Measurements from ENCODE around the gene JPH4. TPM values are rescaled to one million over a fixed set of nuclear protein-coding genes. Genes with fewer than 3 reads are reported as not detected.

Gene JPH4
- total and polyA plus RNA-seq, 12 donors: 0.06 to 0.38 (median 0.15) TPM; not detected in 1

DNA sequence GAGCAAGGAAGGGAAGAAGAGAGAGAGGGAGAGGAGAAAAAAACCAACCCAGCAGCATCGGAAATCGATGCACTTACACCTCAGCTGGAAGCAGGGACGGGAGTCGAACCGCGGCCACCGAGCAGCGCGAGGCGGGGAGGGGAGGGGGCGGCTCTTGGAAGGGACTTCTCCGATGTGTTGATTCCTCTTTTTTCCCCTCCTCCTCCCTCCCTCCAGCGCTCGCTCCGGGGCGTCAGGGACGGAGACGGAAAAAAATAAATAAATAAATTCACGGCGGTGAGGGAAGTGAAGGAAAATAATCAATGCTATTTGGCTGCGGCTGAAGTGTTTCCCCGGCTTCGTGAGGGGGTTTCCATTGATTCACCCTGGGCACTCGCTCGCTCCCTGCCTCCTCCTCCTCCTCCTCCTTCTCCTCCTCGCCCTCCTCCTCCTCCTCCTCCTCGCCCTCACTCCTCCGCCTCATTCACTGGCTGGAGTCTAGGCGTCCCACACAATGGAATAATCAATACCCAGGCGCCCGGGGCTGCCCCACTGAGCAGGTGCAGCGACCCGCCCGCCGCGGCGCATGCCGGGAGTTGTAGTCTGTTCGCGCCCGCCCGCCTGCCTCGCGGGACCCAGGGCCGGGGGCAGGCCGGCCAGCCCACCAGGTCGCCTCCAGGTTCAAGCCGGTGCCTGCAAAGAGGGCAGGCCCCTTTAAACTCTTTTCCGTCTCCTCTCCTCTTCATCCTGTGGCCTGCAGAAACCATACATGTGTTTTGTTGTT is 27.1 kb downstream of the JPH4 start, which contains the start of gene ZFHX2:
Gene ZFHX2 (minus strand): TSS at position 500 of the 763 bp plus-strand sequence. CDS start 16,440 bp downstream, outside the sequence.
- WGBS, 2 donors: 1% methylated on average over 45 to 49 of the region's 49 CpGs
- Histone ChIP-seq H3K27me3 (peaks cover 0 to 11% (median 0%) of the 10 kb centered on the region in 7 donors), H3K4me1 (peaks cover 0 to 29% (median 15%) of the 10 kb centered on the region in 9 donors), H3K9me3 (no peaks in the 10 kb centered on the region), H3K4me3 (peak within 1 kb of the TSS; percentile 37 to 82 (median 72)), H3K27ac (peak within 1 kb of the TSS in 8 of 10 donors; percentile 37 to 73 (median 58)), H3K36me3 (no peaks in the 10 kb centered on the region)
- TF ChIP-seq, protein P1, sequence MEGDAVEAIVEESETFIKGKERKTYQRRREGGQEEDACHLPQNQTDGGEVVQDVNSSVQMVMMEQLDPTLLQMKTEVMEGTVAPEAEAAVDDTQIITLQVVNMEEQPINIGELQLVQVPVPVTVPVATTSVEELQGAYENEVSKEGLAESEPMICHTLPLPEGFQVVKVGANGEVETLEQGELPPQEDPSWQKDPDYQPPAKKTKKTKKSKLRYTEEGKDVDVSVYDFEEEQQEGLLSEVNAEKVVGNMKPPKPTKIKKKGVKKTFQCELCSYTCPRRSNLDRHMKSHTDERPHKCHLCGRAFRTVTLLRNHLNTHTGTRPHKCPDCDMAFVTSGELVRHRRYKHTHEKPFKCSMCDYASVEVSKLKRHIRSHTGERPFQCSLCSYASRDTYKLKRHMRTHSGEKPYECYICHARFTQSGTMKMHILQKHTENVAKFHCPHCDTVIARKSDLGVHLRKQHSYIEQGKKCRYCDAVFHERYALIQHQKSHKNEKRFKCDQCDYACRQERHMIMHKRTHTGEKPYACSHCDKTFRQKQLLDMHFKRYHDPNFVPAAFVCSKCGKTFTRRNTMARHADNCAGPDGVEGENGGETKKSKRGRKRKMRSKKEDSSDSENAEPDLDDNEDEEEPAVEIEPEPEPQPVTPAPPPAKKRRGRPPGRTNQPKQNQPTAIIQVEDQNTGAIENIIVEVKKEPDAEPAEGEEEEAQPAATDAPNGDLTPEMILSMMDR (IDR thresholded peaks at IDR 0.05): no peak
- ATAC-seq (peak; percentile 36 to 72 (median 70)), DNase-seq (peak; percentile 77 to 81)
- intact Hi-C loops (cut with DNase I): loop anchor here in 2 of 10 donors (10.0 kb wide), 1 partner anchor 227 kb away; the partner anchor contains the start of gene PABPN1 (in 2 of the 2)

DNA sequence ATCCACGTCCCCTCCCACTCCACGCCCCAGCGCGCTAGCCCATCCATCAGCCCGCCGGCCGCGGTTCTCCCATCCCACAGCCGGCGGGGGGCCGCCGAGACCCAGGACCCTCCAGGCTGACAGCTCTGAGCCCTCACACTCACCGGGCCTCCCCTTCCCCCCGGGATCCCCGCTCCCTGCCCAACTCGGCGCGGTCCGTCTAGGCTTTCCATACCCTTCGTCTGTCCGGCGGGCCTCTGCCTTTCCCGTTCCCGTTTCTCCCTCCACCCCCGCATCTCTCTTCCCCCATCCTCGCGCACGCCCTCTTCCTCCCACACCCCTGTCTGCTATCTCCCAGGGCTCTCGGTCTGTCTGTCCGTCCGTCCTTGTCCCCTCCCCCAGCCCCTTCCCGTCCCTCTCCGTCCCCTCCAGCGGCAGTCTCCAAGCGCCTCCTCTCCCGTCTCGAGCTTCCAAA is 27.8 kb downstream of the JPH4 start:
- peak; percentile 42 to 46 for DNase-seq

DNA sequence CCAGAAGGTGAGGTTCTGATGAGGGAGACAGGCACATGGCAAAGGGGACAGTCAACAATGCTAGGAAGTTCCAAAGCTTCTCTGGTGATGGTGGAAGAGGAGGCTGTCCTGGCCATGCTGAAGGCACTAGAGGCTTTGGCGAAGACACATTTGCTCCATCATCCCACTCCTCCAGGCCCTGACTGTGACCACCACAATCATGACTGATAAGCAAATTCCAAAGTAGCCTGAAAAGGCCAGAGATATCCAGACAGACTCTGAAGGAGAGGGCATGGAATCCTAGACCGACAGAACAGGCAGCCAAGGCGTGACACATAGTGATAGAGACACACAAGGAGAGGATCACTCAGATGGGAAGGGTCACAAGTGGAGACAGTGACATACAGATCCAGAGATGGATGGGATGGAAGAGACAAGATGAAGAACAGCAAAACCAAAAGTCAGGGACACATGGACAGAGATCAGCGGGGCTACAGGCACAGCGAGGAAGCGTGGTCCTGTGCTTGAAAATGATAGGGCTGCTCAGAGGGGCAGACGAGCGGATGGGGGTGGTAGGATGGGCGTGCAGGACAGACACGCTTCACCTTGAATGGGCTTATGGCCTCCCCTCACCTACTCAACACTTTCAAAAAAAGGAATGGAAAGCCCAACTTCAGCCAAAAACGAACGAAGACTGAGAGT is 28.3 kb downstream of the JPH4 start:
- peaks cover 0 to 34% (median 16%) of the 10 kb centered on the region in 9 donors for H3K4me1 ChIP-seq
- ATAC-seq (peak in 2 of 8 donors; percentile 4 to 5), DNase-seq (no peak)
- H3K27me3 ChIP-seq: peaks cover 0 to 11% (median 0%) of the 10 kb centered on the region in 7 donors
- no peaks in the 10 kb centered on the region for H3K36me3 ChIP-seq
- intact Hi-C loops (cut with DNase I): loop anchor here in 3 of 10 donors (1.0 to 10.0 kb wide), 2 partner anchors 19 to 225 kb away; partner anchors contain the start of gene PABPN1 (in 2 of the 3)
- no peaks in the 10 kb centered on the region for H3K9me3 ChIP-seq
- TF ChIP-seq, protein P1 (IDR thresholded peaks at IDR 0.05): no peak
- 40 to 42% methylated on average over 12 of the region's 12 CpGs for WGBS, 2 donors
- peak overlapping the region in 4 of 10 donors; percentile 47 to 73 (median 61) for H3K27ac ChIP-seq
- peak overlapping the region; percentile 37 to 82 (median 72) for H3K4me3 ChIP-seq

More for the DNA sequence above, 27.8 kb downstream of the JPH4 start:
- Histone ChIP-seq H3K27ac (peak overlapping the region in 8 of 10 donors; percentile 37 to 73 (median 58)), H3K4me3 (peak overlapping the region; percentile 37 to 82 (median 72)), H3K36me3 (no peaks in the 10 kb centered on the region), H3K4me1 (peaks cover 0 to 33% (median 14%) of the 10 kb centered on the region in 9 donors), H3K9me3 (no peaks in the 10 kb centered on the region), H3K27me3 (peaks cover 0 to 11% (median 0%) of the 10 kb centered on the region in 7 donors)
- TF ChIP-seq, protein P1 (IDR thresholded peaks at IDR 0.05): no peak
- WGBS, 2 donors: 1 to 3% methylated on average over 37 of the region's 37 CpGs
- peak; percentile 10 to 44 (median 24) for ATAC-seq
- intact Hi-C loops (cut with DNase I): loop anchor here in 3 of 10 donors (1.0 to 10.0 kb wide), 2 partner anchors 20 to 226 kb away; partner anchors contain the start of gene PABPN1 (in 2 of the 3)
